Natural killer cell (primary cell): Measurements from ENCODE around the gene ITPR1. TPM values are rescaled to one million over a fixed set of nuclear protein-coding genes. Genes with fewer than 3 reads are reported as not detected.

ENCODE experiments used
- ATAC-seq, 3 donors: fragments of 150-1000 bp in 2 of 3; fragments of 200-7000 bp in 1 of 3; cut with Tn5 transposase; 1 replicate in 1 of 3; 2 replicates in 2 of 3; pipeline ENCODE4 v1.10.0; 2021; ENCODE audit warnings: mild to moderate bottlenecking in 2 of 3, moderate library complexity in 2 of 3
- DNase-seq, 2 donors: peaks; one replicate each; pipeline versions ENCODE4 v3.0.0 to v3.0.0-alpha.2; 2013 to 2021; ENCODE audit warnings: mixed read lengths in 1 of 2
- H3K27ac ChIP-seq: one replicate; pipeline ENCODE4 v1.5.1; 2013; ENCODE audit warnings: mild to moderate bottlenecking, low read length
- H3K27me3 ChIP-seq: one replicate; pipeline ENCODE4 v1.6.1; 2013; ENCODE audit warnings: low read length; ENCODE audit not compliant: control insufficient read depth, insufficient read depth
- H3K36me3 ChIP-seq: one replicate; pipeline ENCODE4 v1.6.1; 2013; ENCODE audit warnings: low read length; ENCODE audit not compliant: control insufficient read depth, insufficient read depth
- H3K4me1 ChIP-seq: one replicate; pipeline ENCODE4 v1.6.1; 2013; ENCODE audit warnings: low read length; ENCODE audit not compliant: control insufficient read depth, insufficient read depth
- H3K4me3 ChIP-seq: one replicate; pipeline ENCODE4 v1.5.1; 2013; ENCODE audit warnings: low read length
- H3K9me3 ChIP-seq: one replicate; pipeline ENCODE4 v1.6.1; 2013; ENCODE audit warnings: low read length; ENCODE audit not compliant: control insufficient read depth, insufficient read depth
- H3K27ac Mint-ChIP-seq, 2 donors: one replicate each; pipeline ENCODE4 v1.8.0; 2022; ENCODE audit warnings: mild to moderate bottlenecking in 2 of 2, mixed read lengths in 2 of 2, moderate library complexity in 1 of 2
- H3K27me3 Mint-ChIP-seq, 2 donors: one replicate each; pipeline ENCODE4 v1.8.0; 2022; ENCODE audit warnings: low read depth in 2 of 2, mixed read lengths in 2 of 2
- H3K36me3 Mint-ChIP-seq: one replicate; pipeline ENCODE4 v1.8.0; 2022; ENCODE audit warnings: mixed read lengths
- H3K4me1 Mint-ChIP-seq, 2 donors: one replicate each; pipeline ENCODE4 v1.8.0; 2022; ENCODE audit warnings: mixed read lengths in 2 of 2
- H3K4me3 Mint-ChIP-seq: one replicate; pipeline ENCODE4 v1.8.0; 2022; ENCODE audit warnings: mild to moderate bottlenecking, moderate library complexity, mixed read lengths
- H3K9me3 Mint-ChIP-seq, 2 donors: one replicate each; pipeline ENCODE4 v1.8.0; 2022; ENCODE audit warnings: mixed read lengths in 2 of 2
- WGBS: methylation state at CpG from one replicate; pipeline ENCODE4 v1.1.7; 2013; ENCODE audit warnings: missing lambda C conversion rate; ENCODE audit not compliant: insufficient coverage; 5-methylcytosine and 5-hydroxymethylcytosine counted together
- intact Hi-C: fragments of 100-400 bp; cut with micrococcal nuclease; formaldehyde crosslinking; loops from one replicate; pipeline ENCODE4 v1.14.2; 2022
- total RNA-seq, 4 donors: library from RNA; stranded (reverse); fragments of 120-200 nt in 1 of 4; gene quantifications; one replicate each; pipeline versions ENCODE4 v1.2.3 to v1.2.4, GENCODE V29; 2013 to 2022
- TF ChIP-seq, protein P1 (sequence below): fragments of 200-600 bp; IDR thresholded peaks from one replicate; pipeline ENCODE4 v1.8.0; 2022; ENCODE audit warnings: antibody characterized with exemption

The ITPR1 gene
- total RNA-seq, 3 donors from 2014 or later (not counting 1 experiment from before 2014, with no cell fraction given) = 86.7 to 123 (median 94.8) TPM

DNA sequence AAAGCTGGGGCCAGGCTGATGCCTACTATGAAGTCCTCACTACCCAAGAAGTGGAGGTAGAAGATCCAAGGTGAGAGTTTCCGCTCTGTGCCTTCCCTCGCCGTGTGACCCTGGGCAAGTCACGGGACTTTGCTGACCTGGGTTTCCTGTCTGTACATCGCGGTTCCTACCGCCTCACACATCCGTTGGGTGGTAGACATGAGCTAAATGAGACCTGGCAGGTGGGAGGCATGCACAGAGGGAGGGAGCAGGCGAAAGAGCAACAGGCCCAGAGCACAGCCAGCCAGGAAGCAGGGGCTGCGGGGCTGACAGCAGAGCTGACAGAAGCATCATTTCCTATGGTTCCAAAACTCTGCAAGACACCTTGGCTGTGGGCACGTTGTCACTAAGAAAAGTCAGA, 328.8 kb downstream of the ITPR1 start:
- peak; percentile 71 to 95 for DNase-seq
- H3K27ac ChIP-seq = peak overlapping the region; percentile 58
- Mint-ChIP-seq H3K27me3 (no peaks in the 10 kb centered on the region), H3K36me3 (peaks cover 5% of the 10 kb centered on the region), H3K4me1 (peaks cover 51 to 69% of the 10 kb centered on the region in 2 donors), H3K9me3 (no peaks in the 10 kb centered on the region), H3K4me3 (peak overlapping the region; percentile 76), H3K27ac (peak overlapping the region; percentile 59 to 97)
- H3K4me1 ChIP-seq = peaks cover 47% of the 10 kb centered on the region
- intact Hi-C loops = loop anchor here (1.0 to 2.0 kb wide), 5 partner anchors 9 to 155 kb away; no protein-coding TSS in a partner anchor
- peak; percentile 88 to 97 (median 93) for ATAC-seq
- 23% methylated on average over 11 of the region's 11 CpGs for WGBS
- TF ChIP-seq, protein P1, sequence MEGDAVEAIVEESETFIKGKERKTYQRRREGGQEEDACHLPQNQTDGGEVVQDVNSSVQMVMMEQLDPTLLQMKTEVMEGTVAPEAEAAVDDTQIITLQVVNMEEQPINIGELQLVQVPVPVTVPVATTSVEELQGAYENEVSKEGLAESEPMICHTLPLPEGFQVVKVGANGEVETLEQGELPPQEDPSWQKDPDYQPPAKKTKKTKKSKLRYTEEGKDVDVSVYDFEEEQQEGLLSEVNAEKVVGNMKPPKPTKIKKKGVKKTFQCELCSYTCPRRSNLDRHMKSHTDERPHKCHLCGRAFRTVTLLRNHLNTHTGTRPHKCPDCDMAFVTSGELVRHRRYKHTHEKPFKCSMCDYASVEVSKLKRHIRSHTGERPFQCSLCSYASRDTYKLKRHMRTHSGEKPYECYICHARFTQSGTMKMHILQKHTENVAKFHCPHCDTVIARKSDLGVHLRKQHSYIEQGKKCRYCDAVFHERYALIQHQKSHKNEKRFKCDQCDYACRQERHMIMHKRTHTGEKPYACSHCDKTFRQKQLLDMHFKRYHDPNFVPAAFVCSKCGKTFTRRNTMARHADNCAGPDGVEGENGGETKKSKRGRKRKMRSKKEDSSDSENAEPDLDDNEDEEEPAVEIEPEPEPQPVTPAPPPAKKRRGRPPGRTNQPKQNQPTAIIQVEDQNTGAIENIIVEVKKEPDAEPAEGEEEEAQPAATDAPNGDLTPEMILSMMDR = no peak
- H3K27me3 ChIP-seq = no peaks in the 10 kb centered on the region
- no peaks in the 10 kb centered on the region for H3K9me3 ChIP-seq
- H3K36me3 ChIP-seq = peaks cover 17% of the 10 kb centered on the region
- H3K4me3 ChIP-seq = no peak overlapping the region

DNA sequence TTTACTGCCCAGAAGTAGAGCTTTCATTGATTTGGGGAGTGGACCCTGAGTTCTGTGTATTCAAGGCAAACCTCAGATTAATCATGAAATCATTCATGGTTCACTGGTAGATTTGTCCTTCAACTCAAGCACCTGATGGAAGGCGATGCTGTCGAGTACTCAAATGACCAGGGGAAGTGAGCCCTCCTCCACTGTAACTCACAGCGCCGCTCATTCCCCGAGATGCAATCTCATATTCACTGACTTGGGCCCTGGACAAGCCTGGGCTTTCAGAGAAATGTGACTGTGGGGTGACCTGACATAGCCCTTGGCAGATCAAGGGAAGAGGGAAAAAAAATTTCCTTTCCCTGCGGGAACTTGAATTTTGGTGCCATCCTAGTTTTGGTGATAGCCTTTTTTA, 329.4 kb downstream of the ITPR1 start:
- peak overlapping the region; percentile 76 for H3K4me3 Mint-ChIP-seq
- 99% methylated on average over 5 of the region's 6 CpGs for WGBS
- ATAC-seq (no peak), DNase-seq (no peak)
- H3K27ac Mint-ChIP-seq = peak overlapping the region; percentile 59 to 97
- no peaks in the 10 kb centered on the region for H3K36me3 Mint-ChIP-seq
- no peaks in the 10 kb centered on the region for H3K9me3 Mint-ChIP-seq
- Histone ChIP-seq H3K27me3 (no peaks in the 10 kb centered on the region), H3K27ac (peak overlapping the region; percentile 58), H3K4me3 (no peak overlapping the region), H3K36me3 (peaks cover 13% of the 10 kb centered on the region), H3K4me1 (peaks cover 48% of the 10 kb centered on the region), H3K9me3 (no peaks in the 10 kb centered on the region)
- TF ChIP-seq, protein P1 = no peak
- intact Hi-C loops = loop anchor here (1.0 to 2.0 kb wide), 4 partner anchors 9 to 155 kb away; no protein-coding TSS in a partner anchor
- no peaks in the 10 kb centered on the region for H3K27me3 Mint-ChIP-seq
- H3K4me1 Mint-ChIP-seq = peaks cover 56 to 75% of the 10 kb centered on the region in 2 donors

DNA sequence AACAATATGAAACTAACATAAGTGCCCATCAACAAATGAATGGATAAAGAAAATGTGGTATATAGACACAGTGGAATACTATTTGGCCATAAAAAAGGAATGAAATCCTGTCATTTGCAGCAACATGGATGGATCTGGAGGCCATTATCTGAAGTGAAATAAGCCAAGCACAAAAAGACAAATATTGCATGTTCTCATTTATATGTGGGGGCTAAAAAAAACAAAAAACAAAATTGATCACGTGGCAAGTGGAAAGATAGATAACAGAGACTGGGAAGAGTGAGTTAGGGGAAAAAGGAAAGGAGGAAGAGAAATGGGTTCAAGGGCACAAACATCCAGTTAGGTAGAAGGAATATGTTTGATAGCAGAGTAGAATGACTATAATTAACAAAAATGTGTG, 330.2 kb downstream of the ITPR1 start:
- Histone ChIP-seq H3K4me3 (no peak overlapping the region), H3K4me1 (peaks cover 51% of the 10 kb centered on the region), H3K36me3 (peaks cover 7% of the 10 kb centered on the region), H3K27me3 (no peaks in the 10 kb centered on the region), H3K9me3 (no peaks in the 10 kb centered on the region), H3K27ac (no peak overlapping the region)
- Mint-ChIP-seq H3K9me3 (no peaks in the 10 kb centered on the region), H3K27me3 (no peaks in the 10 kb centered on the region), H3K36me3 (no peaks in the 10 kb centered on the region), H3K4me3 (no peak overlapping the region), H3K27ac (peak overlapping the region; percentile 59 to 97), H3K4me1 (peaks cover 61 to 81% of the 10 kb centered on the region in 2 donors)
- intact Hi-C loops = loop anchor here (2.0 kb wide), 1 partner anchor 65 kb away; no protein-coding TSS in a partner anchor
- 100% methylated on average over 1 of the region's 1 CpG for WGBS
- ATAC-seq (no peak), DNase-seq (no peak)
- TF ChIP-seq, protein P1 = no peak
